Measurements from ENCODE around the gene LRCOL1.

The LRCOL1 gene

GRCh38 chr12:132610051-132610759 is at the start of gene LRCOL1:
Gene LRCOL1, minus strand, starts transcription at chr12:132610582. Its CDS starts 4,331 bp downstream, at chr12:132606251.
- TF ChIP-seq Cebpa-rat (IDR thresholded peaks at IDR 0.05): no peak

GRCh38 chr12:132660052-132660451 is 49.7 kb upstream of the LRCOL1 start:
- H3K4me2 ChIP-seq: peak overlapping the region; percentile 74 to 98 (median 86)
- no peaks in the 10 kb centered on the region for H3K27me3 ChIP-seq
- peak overlapping the region in 1 of 10 experiments; percentile 7; a peak in 1 of 20 replicates for H3K4me3 ChIP-seq
- no peaks in the 10 kb centered on the region for H3K9me3 ChIP-seq (replicated peaks in 1 of 11)
- H3K9ac ChIP-seq: peak overlapping the region; percentile 27 to 62 (median 47); a peak in 18 of 22 replicates
- TF ChIP-seq Cebpa-rat (IDR thresholded peaks at IDR 0.05): no peak
- peak overlapping the region; percentile 13 to 78 (median 61); a peak in 20 of 22 replicates for H3K27ac ChIP-seq
- peaks cover 80 to 89% (median 82%) of the 10 kb centered on the region in 10 experiments for H3K4me1 ChIP-seq
- peaks cover 41 to 100% (median 92%) of the 10 kb centered on the region in 11 experiments for H3K36me3 ChIP-seq
- H4K20me1 ChIP-seq: peaks cover 0 to 31% (median 0%) of the 10 kb centered on the region in 11 experiments; a peak in 5 of 22 replicates

More at GRCh38 chr12:132610051-132610759, at the start of gene LRCOL1:
- H3K27me3 ChIP-seq: peaks cover 36 to 64% (median 49%) of the 10 kb centered on the region in 11 experiments
- peak within 1 kb of the TSS; percentile 22 to 58 (median 36); a peak in 17 of 20 replicates for H3K4me3 ChIP-seq
- H3K9me3 ChIP-seq (replicated peaks in 1 of 11): peaks cover 7 to 10% (median 8%) of the 10 kb centered on the region in 11 experiments; a peak in 16 of 22 replicates
- H3K36me3 ChIP-seq: no peaks in the 10 kb centered on the region
- peaks cover 0 to 6% (median 0%) of the 10 kb centered on the region in 11 experiments; a peak in 1 of 22 replicates for H4K20me1 ChIP-seq
- no peak within 1 kb of the TSS for H3K27ac ChIP-seq
- H3K4me2 ChIP-seq: peak within 1 kb of the TSS; percentile 78 to 95 (median 84)
- peak within 1 kb of the TSS in 9 of 11 experiments; percentile 3 to 37 (median 33); a peak in 11 of 22 replicates for H3K9ac ChIP-seq
- peaks cover 13 to 34% (median 26%) of the 10 kb centered on the region in 10 experiments for H3K4me1 ChIP-seq

GRCh38 chr12:132659146-132659545 is 48.8 kb upstream of the LRCOL1 start:
- Histone ChIP-seq H3K27ac (peak overlapping the region; percentile 49 to 78 (median 61); a peak in 19 of 22 replicates), H3K4me3 (no peak overlapping the region), H3K36me3 (peaks cover 50 to 100% (median 94%) of the 10 kb centered on the region in 11 experiments), H3K4me1 (peaks cover 71 to 80% (median 73%) of the 10 kb centered on the region in 10 experiments), H4K20me1 (peaks cover 0 to 26% (median 0%) of the 10 kb centered on the region in 11 experiments; a peak in 5 of 22 replicates), H3K9ac (peak overlapping the region in 8 of 11 experiments; percentile 11 to 62 (median 43); a peak in 12 of 22 replicates), H3K27me3 (no peaks in the 10 kb centered on the region), H3K4me2 (peak overlapping the region; percentile 74 to 98 (median 86)), H3K9me3 (replicated peaks in 1 of 11) (no peaks in the 10 kb centered on the region)
- TF ChIP-seq Cebpa-rat (IDR thresholded peaks at IDR 0.05): no peak

GRCh38 chr12:132658149-132658894 is 47.9 kb upstream of the LRCOL1 start:
- Histone ChIP-seq H3K27ac (peak overlapping the region; percentile 49 to 78 (median 61); a peak in 19 of 22 replicates), H3K4me2 (peak overlapping the region; percentile 74 to 98 (median 86)), H3K4me1 (peaks cover 63 to 72% (median 65%) of the 10 kb centered on the region in 10 experiments), H3K36me3 (peaks cover 58 to 100% (median 95%) of the 10 kb centered on the region in 11 experiments), H3K9me3 (replicated peaks in 1 of 11) (no peaks in the 10 kb centered on the region), H3K27me3 (no peaks in the 10 kb centered on the region), H3K9ac (peak overlapping the region in 4 of 11 experiments; percentile 0 to 62 (median 44); a peak in 6 of 22 replicates), H4K20me1 (peaks cover 0 to 22% (median 0%) of the 10 kb centered on the region in 11 experiments; a peak in 5 of 22 replicates), H3K4me3 (no peak overlapping the region)
- TF ChIP-seq Cebpa-rat (IDR thresholded peaks at IDR 0.05): no peak

- H3K36me3 ChIP-seq: peaks cover 69 to 100% (median 99%) of the 10 kb centered on the region in 11 experiments
- H3K4me3 ChIP-seq: no peak overlapping the region
- peaks cover 51 to 61% (median 53%) of the 10 kb centered on the region in 10 experiments for H3K4me1 ChIP-seq
- no peaks in the 10 kb centered on the region for H3K27me3 ChIP-seq
- H3K27ac ChIP-seq: peak overlapping the region in 8 of 11 experiments; percentile 58 to 78 (median 64); a peak in 13 of 22 replicates
- peak overlapping the region; percentile 74 to 98 (median 86); a peak in 18 of 22 replicates for H3K4me2 ChIP-seq
- H3K9ac ChIP-seq: peak overlapping the region in 3 of 11 experiments; percentile 0 to 62 (median 40); a peak in 4 of 22 replicates
- TF ChIP-seq Cebpa-rat (IDR thresholded peaks at IDR 0.05): 0 out of 22 replicates have a peak, but pooled peaks of 1 of the 11 experiments have one; percentile 14
- H3K9me3 ChIP-seq (replicated peaks in 1 of 11): no peaks in the 10 kb centered on the region
- peaks cover 0 to 15% (median 0%) of the 10 kb centered on the region in 11 experiments; a peak in 3 of 22 replicates for H4K20me1 ChIP-seq
Measured at GRCh38 chr12:132657004-132657727, 46.8 kb upstream of the LRCOL1 start.

- H3K36me3 ChIP-seq: peaks cover 76 to 100% (median 99%) of the 10 kb centered on the region in 11 experiments
- no peak overlapping the region for H3K27ac ChIP-seq
- no peaks in the 10 kb centered on the region for H3K9me3 ChIP-seq (replicated peaks in 1 of 11)
- no peak for TF ChIP-seq Cebpa-rat (IDR thresholded peaks at IDR 0.05)
- no peak overlapping the region for H3K9ac ChIP-seq
- no peak overlapping the region for H3K4me2 ChIP-seq
- H3K27me3 ChIP-seq: no peaks in the 10 kb centered on the region
- H4K20me1 ChIP-seq: peaks cover 0 to 23% (median 0%) of the 10 kb centered on the region in 11 experiments; a peak in 6 of 22 replicates
- H3K4me3 ChIP-seq: no peak overlapping the region
- H3K4me1 ChIP-seq: peaks cover 17 to 26% (median 19%) of the 10 kb centered on the region in 10 experiments
Measured at GRCh38 chr12:132653567-132654290, 43.3 kb upstream of the LRCOL1 start.

GRCh38 chr12:132651444-132652100 is 41.2 kb upstream of the LRCOL1 start:
- no peak overlapping the region for H3K4me2 ChIP-seq
- no peaks in the 10 kb centered on the region for H3K27me3 ChIP-seq
- TF ChIP-seq Cebpa-rat (IDR thresholded peaks at IDR 0.05): no peak
- H4K20me1 ChIP-seq: peaks cover 0 to 29% (median 0%) of the 10 kb centered on the region in 11 experiments; a peak in 8 of 22 replicates
- no peaks in the 10 kb centered on the region for H3K9me3 ChIP-seq (replicated peaks in 1 of 11)
- peaks cover 0 to 5% (median 0%) of the 10 kb centered on the region in 10 experiments; a peak in 4 of 20 replicates for H3K4me1 ChIP-seq
- no peak overlapping the region for H3K4me3 ChIP-seq
- peak overlapping the region in 1 of 11 experiments; percentile 5; a peak in 1 of 22 replicates for H3K27ac ChIP-seq
- no peak overlapping the region for H3K9ac ChIP-seq
- H3K36me3 ChIP-seq: peaks cover 86 to 100% (median 99%) of the 10 kb centered on the region in 11 experiments
